NCI-H748 (cell line): ENCODE results near the gene CCR5.
"Not testable (repeated sequence)": the region's sequence is repeated elsewhere in the genome, so short reads cannot be mapped to it uniquely, and the experiment has no call there.

Source experiments
- DNase-seq: peaks from one replicate; lab custom pipeline; 2025; ENCODE audit not compliant: unreplicated experiment; lab: John Stamatoyannopoulos, UW

Gene CCR5

GRCh38 chr3:46370839-46371518 is at the start of gene CCR5:
CCR5 (plus strand) TSS chr3:46370946; CDS start chr3:46372903, 1,957 bp downstream.
- DNase-seq, result no peak

- DNase-seq, result no peak
Observed at GRCh38 chr3:46321461-46322104, 49.2 kb upstream of the CCR5 start.

DNA sequence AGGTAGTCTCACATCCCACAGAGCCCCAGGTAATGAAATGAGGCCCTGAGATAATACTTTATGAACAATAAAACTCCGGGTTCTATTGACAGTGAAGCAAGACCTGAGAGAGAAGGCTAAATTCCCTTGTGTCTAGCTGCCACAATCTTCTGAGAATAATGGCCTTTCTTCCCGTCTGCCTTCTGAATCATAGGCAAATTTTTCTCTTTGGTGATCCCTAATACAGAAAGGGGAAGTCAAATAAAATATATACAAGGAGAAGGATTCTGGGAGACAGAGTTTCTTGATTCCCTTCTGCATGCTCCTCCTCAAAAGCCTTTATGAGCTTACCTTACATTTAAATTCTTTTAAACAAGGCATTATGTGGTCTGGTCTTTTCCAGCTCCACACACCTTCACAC is 46.7 kb upstream of the CCR5 start:
- DNase-seq, result no peak

DNA sequence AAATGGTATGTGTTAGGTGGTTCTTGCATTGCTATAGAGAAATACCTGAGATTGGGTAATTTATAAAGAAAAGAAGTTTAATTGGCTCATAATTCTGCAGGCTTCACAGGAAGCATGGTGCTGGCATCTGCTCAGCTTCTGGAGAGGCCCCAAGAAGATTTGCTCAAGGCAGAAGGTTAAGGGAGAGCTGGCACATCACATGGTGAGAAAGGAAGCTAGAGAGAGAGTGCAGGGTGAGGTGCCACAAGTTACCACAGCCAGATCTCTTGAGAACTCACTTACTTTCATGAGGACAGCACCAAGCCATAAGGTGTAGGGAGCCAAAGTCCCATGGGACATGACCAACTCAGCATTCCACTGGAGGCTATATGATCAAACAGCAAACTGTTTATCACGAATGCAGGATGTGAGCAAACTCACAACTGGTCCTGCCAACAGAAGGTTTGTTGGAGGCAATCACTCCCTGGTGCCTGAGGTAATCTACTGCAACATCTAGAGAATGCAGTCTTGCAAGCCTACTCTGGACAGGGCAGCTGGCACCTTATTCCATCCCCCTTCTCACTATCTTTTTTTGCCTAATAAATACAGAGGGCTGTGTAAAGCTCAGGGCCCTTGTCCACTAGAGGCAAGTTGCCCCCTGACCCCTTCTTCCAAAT is 45.0 kb upstream of the CCR5 start:
- DNase-seq, result no peak

- not testable (repeated sequence) for DNase-seq
Observed at GRCh38 chr3:46330676-46331075, 40.1 kb upstream of the CCR5 start.

DNA sequence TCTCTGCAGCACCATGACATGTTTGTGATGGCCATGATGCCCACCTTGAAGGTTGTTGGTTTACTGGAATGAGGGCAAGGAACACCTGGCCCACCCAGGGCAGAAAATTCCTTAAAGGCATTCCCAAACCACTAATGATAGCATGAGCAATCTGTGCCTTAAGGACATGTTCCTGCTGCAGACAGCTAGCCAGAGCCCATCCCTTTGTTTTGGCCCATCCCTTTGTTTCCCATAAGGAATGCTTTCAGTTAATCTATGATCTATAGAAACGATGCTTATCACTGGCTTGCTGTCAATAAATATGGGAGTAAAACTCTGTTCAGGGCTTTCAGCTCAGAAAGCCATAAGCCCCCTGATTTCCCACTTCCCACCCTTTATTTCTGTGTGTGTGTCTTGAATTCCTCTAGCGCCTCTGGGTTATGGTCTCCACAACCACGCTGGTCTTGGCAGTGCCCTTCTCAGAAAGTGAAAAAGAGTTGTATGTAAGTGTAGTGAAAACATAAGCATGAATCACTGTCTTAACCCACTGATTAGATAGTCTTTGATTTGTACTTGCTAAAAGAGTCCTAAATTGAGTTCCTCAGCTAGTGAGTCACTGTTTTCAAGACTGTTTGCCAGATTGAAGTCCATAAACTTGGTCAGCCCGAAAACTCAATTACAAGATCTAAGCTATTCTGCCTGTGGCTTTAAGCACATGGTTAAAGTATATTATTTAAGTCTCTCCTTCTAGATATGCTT is 35.8 kb upstream of the CCR5 start:
- no peak for DNase-seq

DNA sequence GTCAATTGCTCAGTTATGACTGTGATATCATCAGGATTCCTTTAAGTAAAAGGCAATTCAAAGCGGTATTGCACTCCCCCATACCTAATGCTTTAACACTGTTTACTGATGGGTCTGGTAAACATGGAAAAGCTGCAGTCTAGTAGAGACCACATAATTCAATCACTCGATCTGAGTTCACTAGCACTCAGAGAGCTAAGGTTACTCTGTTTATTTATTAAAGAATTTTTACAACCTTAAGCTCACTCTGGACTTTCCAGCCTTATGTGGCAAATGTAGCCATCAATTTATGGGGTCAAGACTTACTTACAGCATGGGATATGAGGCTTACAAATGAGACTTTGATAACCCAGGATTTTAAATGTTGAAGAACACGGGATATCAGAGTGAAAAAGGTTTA is 35.2 kb upstream of the CCR5 start:
- no peak for DNase-seq

GRCh38 chr3:46337911-46338310 is 32.8 kb upstream of the CCR5 start:
- no peak for DNase-seq

DNA sequence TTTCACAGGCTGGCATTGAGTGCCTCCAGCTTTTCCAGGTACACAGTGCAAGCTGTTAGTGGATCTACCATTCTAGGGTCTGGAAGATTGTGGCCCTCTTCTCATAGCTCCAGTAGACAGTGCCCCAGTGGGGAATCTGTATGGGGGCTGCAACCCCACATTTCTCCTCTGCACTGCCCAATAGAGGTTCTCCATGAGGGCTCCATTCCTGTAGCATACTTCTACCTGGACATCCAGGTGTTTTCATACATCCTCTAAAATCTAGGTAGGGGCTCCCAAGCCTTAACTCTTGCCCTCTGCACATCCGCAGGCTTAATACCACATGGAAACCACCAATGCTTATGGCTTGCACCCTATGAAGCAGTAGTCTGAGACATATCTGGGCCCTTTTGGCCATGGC is 31.9 kb upstream of the CCR5 start:
- no peak for DNase-seq

- no peak for DNase-seq
Observed at GRCh38 chr3:46344476-46344875, 26.3 kb upstream of the CCR5 start.

GRCh38 chr3:46348823-46349482 is 21.8 kb upstream of the CCR5 start:
- DNase-seq, result no peak

GRCh38 chr3:46349484-46350261 is 21.1 kb upstream of the CCR5 start:
- DNase-seq, result no peak

DNA sequence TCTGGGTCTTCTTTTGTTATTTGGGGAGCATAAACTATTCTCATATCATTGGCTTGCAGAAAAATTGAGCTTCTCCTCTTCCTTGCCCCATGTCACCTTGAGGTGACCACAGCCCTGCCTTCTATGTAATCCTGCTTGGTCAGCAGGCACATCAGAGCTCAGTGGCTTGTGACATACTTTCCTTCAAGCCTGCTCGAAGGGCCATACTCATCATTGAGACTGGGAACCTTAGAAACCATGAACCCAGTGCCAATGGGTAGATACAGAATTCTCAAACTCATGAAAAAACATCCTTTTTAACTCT is 20.5 kb upstream of the CCR5 start:
- no peak for DNase-seq

DNA sequence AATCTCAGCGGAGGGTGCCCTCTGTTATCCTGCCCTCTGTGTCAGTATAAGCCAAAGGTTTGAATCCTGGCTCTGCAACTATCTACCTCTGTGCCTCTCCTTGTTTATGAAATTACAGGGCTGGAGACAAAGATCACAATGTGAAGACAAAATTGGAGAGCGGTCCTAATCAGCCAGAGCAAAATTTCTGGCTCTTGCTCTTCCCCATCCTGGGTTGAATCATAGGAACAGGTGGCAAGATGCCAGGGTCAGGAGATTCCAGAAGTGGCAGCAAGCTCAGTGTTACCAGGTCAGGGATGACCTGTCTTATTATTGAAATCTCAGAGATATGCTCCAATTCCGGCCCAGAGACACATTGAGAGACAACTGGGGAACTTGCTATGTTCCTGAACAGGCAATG is 19.1 kb upstream of the CCR5 start:
- DNase-seq, result no peak

- DNase-seq, result no peak
Observed at GRCh38 chr3:46353090-46353489, 17.7 kb upstream of the CCR5 start.

- DNase-seq, result no peak
Observed at GRCh38 chr3:46353647-46354410, 16.9 kb upstream of the CCR5 start, which contains the start of gene CCR2. CCR2 (plus strand) TSS chr3:46354111; CDS start chr3:46357528, 3,417 bp downstream.

DNA sequence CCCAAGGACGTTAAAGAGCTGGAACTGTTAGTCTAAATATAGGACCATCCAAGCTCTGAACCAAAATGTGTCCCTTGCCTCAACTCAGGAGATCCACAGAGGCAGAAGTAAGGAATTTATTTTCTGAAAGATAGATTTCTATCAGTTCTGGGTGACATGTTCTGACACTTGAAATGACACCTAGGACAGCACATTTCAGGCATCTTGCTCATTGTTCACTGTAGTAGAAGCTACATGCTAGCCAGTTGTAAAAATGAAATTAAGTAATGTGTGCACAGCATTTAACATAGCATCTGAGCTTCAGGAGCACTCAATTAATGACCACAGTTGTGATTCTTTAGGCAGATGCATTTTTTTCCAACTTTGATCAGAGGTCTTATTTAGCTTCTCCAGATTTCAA is 16.3 kb upstream of the CCR5 start:
- DNase-seq, result no peak

DNA sequence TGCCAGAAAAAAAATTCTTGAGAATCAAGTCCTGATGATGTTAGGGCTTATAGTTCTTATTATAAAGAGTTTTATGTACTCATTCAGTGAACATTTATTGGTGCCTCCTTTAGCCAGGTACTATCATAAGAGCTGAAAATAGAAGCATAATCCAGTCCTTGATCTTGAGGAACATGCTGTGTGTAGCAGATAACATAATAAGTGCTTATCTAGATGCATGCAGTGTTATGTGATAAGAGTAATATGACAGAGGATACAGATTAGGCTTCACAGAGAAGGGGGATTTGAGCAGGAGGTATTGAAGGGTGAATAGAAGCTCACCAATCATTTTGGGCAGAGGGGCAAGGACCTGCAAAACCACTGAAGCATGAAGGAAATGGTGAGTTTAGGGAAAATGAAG is 15.8 kb upstream of the CCR5 start:
- no peak for DNase-seq

DNA sequence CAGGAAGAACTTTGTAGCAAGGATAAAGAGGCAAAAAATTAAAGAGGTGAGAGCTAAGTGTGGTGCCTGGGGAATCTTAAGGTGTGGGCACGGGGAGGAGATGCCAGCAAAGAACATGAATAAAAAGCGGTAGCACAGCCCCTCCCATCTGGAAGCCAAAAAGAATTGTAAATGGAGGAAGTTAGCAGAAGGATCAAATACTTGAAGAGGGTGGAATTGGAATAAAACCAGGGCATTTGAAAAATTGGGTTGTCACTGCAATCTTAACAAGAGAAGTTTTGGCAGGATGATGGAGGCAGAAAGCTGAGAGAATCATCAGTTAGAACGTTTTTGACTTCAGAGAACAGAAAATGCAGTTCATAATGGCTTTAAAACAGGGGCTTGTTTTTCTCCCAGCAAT is 14.5 kb upstream of the CCR5 start:
- DNase-seq, result no peak

- DNase-seq, result no peak
Observed at GRCh38 chr3:46356909-46357308, 13.8 kb upstream of the CCR5 start.
